ENCODE measurements around the gene ATP6V1B1.

The ATP6V1B1 gene

GRCh38 chr2:70902067-70902442 is 33.6 kb upstream of the ATP6V1B1 start:
- no peak for DNase-seq

- no peak for DNase-seq
These were observed 33.1 kb upstream of the ATP6V1B1 start for GRCh38 chr2:70902579-70902978.

- DNase-seq = no peak
These were observed 32.5 kb upstream of the ATP6V1B1 start for GRCh38 chr2:70903171-70903570.

- no peak for DNase-seq
These were observed 31.9 kb upstream of the ATP6V1B1 start for GRCh38 chr2:70903641-70904340.

- DNase-seq = no peak
These were observed 31.1 kb upstream of the ATP6V1B1 start for GRCh38 chr2:70904371-70905216.

GRCh38 chr2:70905443-70906421 is 30.0 kb upstream of the ATP6V1B1 start:
- DNase-seq = no peak

GRCh38 chr2:70906439-70907005 is 29.2 kb upstream of the ATP6V1B1 start:
- no peak for DNase-seq

GRCh38 chr2:70907130-70908057 is 28.3 kb upstream of the ATP6V1B1 start:
- no peak for DNase-seq

GRCh38 chr2:70916291-70916690 is 19.4 kb upstream of the ATP6V1B1 start:
- DNase-seq = no peak

- DNase-seq = no peak
These were observed 17.7 kb upstream of the ATP6V1B1 start for GRCh38 chr2:70918016-70918415.

GRCh38 chr2:70919672-70920366 is 15.9 kb upstream of the ATP6V1B1 start:
- peak; percentile 72 for DNase-seq

GRCh38 chr2:70920367-70920715 is 15.4 kb upstream of the ATP6V1B1 start:
- no peak for DNase-seq

- DNase-seq = no peak
These were observed 14.7 kb upstream of the ATP6V1B1 start for GRCh38 chr2:70921031-70921430.

- DNase-seq = no peak
These were observed 13.9 kb upstream of the ATP6V1B1 start for GRCh38 chr2:70921839-70922234.

GRCh38 chr2:70922235-70923234 is 13.2 kb upstream of the ATP6V1B1 start:
- DNase-seq = no peak

GRCh38 chr2:70923378-70924015 is 12.2 kb upstream of the ATP6V1B1 start:
- DNase-seq = no peak

- no peak for DNase-seq
These were observed 9.7 kb upstream of the ATP6V1B1 start for GRCh38 chr2:70926042-70926441.

GRCh38 chr2:70927138-70927537 is 8.6 kb upstream of the ATP6V1B1 start:
- no peak for DNase-seq

GRCh38 chr2:70927641-70928040 is 8.1 kb upstream of the ATP6V1B1 start:
- no peak for DNase-seq

All from activated naive CD4-positive, alpha-beta T cell treated with Interleukin-2 at 50 U/mL for 16 hours (primary cell).